Endothelial cell (in vitro differentiated cells): Measurements from ENCODE around the gene RAD9B. TPM values are rescaled to one million over a fixed set of nuclear protein-coding genes. Genes with fewer than 3 reads are reported as not detected.

Source experiments
- DNase-seq: peaks from one replicate; pipeline ENCODE4 v3.0.0; 2021; ENCODE audit warnings: low spot score
- H3K27ac Mint-ChIP-seq: one replicate; pipeline ENCODE4 v1.8.0; 2021; ENCODE audit warnings: mixed read lengths, inconsistent platforms; ENCODE audit not compliant: unreplicated experiment
- H3K27me3 Mint-ChIP-seq: one replicate; pipeline ENCODE4 v1.8.0; 2021; ENCODE audit warnings: mild to moderate bottlenecking, moderate library complexity, mixed read lengths, inconsistent platforms; ENCODE audit not compliant: unreplicated experiment
- H3K36me3 Mint-ChIP-seq: one replicate; pipeline ENCODE4 v1.8.0; 2021; ENCODE audit warnings: mild to moderate bottlenecking, low read depth, mixed read lengths, inconsistent platforms; ENCODE audit not compliant: unreplicated experiment
- H3K4me1 Mint-ChIP-seq: one replicate; pipeline ENCODE4 v1.8.0; 2021; ENCODE audit warnings: mild to moderate bottlenecking, mixed read lengths, inconsistent platforms; ENCODE audit not compliant: unreplicated experiment
- H3K4me3 Mint-ChIP-seq: one replicate; pipeline ENCODE4 v1.8.0; 2021; ENCODE audit warnings: mild to moderate bottlenecking, mixed read lengths, inconsistent platforms; ENCODE audit not compliant: unreplicated experiment
- H3K9me3 Mint-ChIP-seq: one replicate; pipeline ENCODE4 v1.8.0; 2021; ENCODE audit warnings: mixed read lengths, inconsistent platforms; ENCODE audit not compliant: unreplicated experiment
- CTCF ChIP-seq: fragments of 200-600 bp; sonication (generic); IDR thresholded peaks from one replicate; pipeline ENCODE4 v1.5.0; 2021; ENCODE audit warnings: antibody characterized with exemption; ENCODE audit not compliant: unreplicated experiment
- total RNA-seq: library from RNA; stranded (reverse); fragmentation: NEBNext Ultra II Directional; extraction: Animal tissue kit (Norgen Biotek cat#: 25700); gene quantifications from one replicate; pipeline ENCODE4 v1.2.1, GENCODE V29; 2021; ENCODE audit not compliant: unreplicated experiment

RAD9B gene
- total RNA-seq, 1 donor from 2014 or later: 0.54 TPM

GRCh38 chr12:110530511-110530910 lies 28.4 kb downstream of the RAD9B start:
- no peaks in the 10 kb centered on the region for H3K9me3 Mint-ChIP-seq
- no peak overlapping the region for H3K27ac Mint-ChIP-seq
- H3K27me3 Mint-ChIP-seq: no peaks in the 10 kb centered on the region
- H3K36me3 Mint-ChIP-seq: peaks cover 11% of the 10 kb centered on the region
- H3K4me3 Mint-ChIP-seq: no peak overlapping the region
- H3K4me1 Mint-ChIP-seq: no peaks in the 10 kb centered on the region
- TF ChIP-seq CTCF: no peak
- no peak for DNase-seq

DNA sequence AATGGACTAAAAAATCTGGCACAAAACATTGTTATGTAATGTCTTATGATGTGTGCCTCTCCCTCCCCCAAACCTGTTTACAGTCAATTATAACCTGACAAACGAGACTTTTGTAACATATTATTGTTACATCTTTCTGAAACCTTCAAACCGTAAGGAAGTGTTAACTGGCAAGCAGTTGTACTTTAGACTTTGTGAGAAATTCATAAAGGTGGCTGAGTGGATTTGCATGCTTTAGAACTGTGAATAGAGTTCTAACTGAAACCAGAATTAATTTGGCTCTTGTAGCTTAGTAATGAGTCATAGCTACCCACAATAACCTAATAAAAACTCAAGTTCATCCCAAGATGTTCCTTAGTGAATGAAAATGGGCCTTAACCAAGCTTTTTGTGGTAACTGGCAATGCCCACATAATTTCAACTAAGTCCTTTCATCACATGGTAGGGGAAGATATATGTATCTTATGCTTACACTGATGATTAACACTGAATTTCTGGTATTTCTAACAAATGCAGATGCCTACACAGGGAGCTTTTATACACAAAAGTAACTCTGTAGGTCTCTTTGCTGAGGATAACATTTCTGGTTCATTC lies 29.7 kb downstream of the RAD9B start:
- Mint-ChIP-seq H3K27me3 (no peaks in the 10 kb centered on the region), H3K27ac (no peak overlapping the region), H3K4me3 (no peak overlapping the region), H3K4me1 (no peaks in the 10 kb centered on the region), H3K36me3 (peaks cover 11% of the 10 kb centered on the region), H3K9me3 (no peaks in the 10 kb centered on the region)
- DNase-seq: no peak
- no peak for TF ChIP-seq CTCF

DNA sequence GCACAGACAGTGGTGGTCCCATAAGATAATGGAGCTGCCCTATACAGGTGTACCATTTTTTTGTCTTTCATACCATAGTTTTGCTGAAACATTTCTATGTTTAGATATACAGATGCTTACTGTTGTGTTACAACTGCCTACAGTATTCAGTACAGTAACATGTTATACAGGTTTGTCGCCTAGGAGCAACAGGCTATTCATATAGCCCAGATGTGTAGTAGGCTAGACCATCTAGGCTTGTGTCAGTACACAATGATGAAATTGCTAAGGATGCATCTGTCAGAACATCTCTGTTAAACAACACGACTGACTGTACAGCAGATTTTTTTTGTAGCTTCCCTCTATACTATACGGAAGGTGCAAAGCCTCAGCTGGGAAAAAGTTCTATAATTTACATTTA lies 30.5 kb downstream of the RAD9B start:
- no peaks in the 10 kb centered on the region for H3K4me1 Mint-ChIP-seq
- no peak overlapping the region for H3K27ac Mint-ChIP-seq
- no peaks in the 10 kb centered on the region for H3K27me3 Mint-ChIP-seq
- no peak overlapping the region for H3K4me3 Mint-ChIP-seq
- H3K36me3 Mint-ChIP-seq: peaks cover 11% of the 10 kb centered on the region
- no peak for TF ChIP-seq CTCF
- no peaks in the 10 kb centered on the region for H3K9me3 Mint-ChIP-seq
- no peak for DNase-seq

- Mint-ChIP-seq H3K27me3 (no peaks in the 10 kb centered on the region), H3K9me3 (no peaks in the 10 kb centered on the region), H3K36me3 (peaks cover 7% of the 10 kb centered on the region), H3K4me1 (no peaks in the 10 kb centered on the region), H3K27ac (no peak overlapping the region), H3K4me3 (no peak overlapping the region)
- no peak for DNase-seq
- no peak for TF ChIP-seq CTCF
Observed at GRCh38 chr12:110533607-110534006, 31.5 kb downstream of the RAD9B start.

- TF ChIP-seq CTCF: no peak
- Mint-ChIP-seq H3K9me3 (no peaks in the 10 kb centered on the region), H3K4me3 (no peak overlapping the region), H3K4me1 (no peaks in the 10 kb centered on the region), H3K27me3 (no peaks in the 10 kb centered on the region), H3K36me3 (peaks cover 8% of the 10 kb centered on the region), H3K27ac (no peak overlapping the region)
- DNase-seq: no peak
Observed at GRCh38 chr12:110534811-110535210, 32.7 kb downstream of the RAD9B start.
